GM19035 (cell line): ENCODE data around the gene DRAM2.
"Not testable (repeated sequence)": the region's sequence is repeated elsewhere in the genome, so short reads cannot be mapped to it uniquely, and the experiment has no call there.

Source experiments
- ATAC-seq: cut with Tn5 transposase; IDR thresholded peaks from one replicate; pipeline ENCODE4 v1.9.1; 2021; ENCODE audit not compliant: unreplicated experiment

The DRAM2 gene

GRCh38 chr1:111084999-111085398, 54.9 kb downstream of the DRAM2 start:
- no peak for ATAC-seq

GRCh38 chr1:111082421-111083203, 57.3 kb downstream of the DRAM2 start:
- no peak for ATAC-seq

GRCh38 chr1:111079329-111079728, 60.6 kb downstream of the DRAM2 start:
- ATAC-seq = not testable (repeated sequence)

- not testable (repeated sequence) for ATAC-seq
Measured at GRCh38 chr1:111077312-111077711, 62.6 kb downstream of the DRAM2 start.
